Fibroblast of lung (primary cell): ENCODE measurements around the gene GREB1. TPM values are rescaled to one million over a fixed set of nuclear protein-coding genes. Genes with fewer than 3 reads are reported as not detected.

ENCODE experiments used
- DNase-seq, 2 donors: peaks; one replicate each; pipeline versions ENCODE4 v3.0.0 to v3.0.0-alpha.2; 2010; ENCODE audit warnings: low read depth in 2 of 2
- H2AFZ ChIP-seq: 2 replicates; pipeline ENCODE4 v1.5.1; 2012; ENCODE audit warnings: low read length, control low read depth, inconsistent platforms
- H3K27ac ChIP-seq: 2 replicates; pipeline ENCODE4 v1.5.1; 2011; ENCODE audit warnings: low read length, control low read depth; ENCODE audit not compliant: insufficient read depth
- H3K27me3 ChIP-seq: 2 replicates; pipeline ENCODE4 v1.5.1; 2011; ENCODE audit warnings: mild to moderate bottlenecking, low read length; ENCODE audit not compliant: control insufficient read depth, insufficient read depth
- H3K36me3 ChIP-seq: 2 replicates; pipeline ENCODE4 v1.5.1; 2011; ENCODE audit warnings: low read length; ENCODE audit not compliant: control insufficient read depth, insufficient read depth
- H3K4me1 ChIP-seq: 2 replicates; pipeline ENCODE4 v1.5.1; 2011; ENCODE audit warnings: low read length; ENCODE audit not compliant: control insufficient read depth, insufficient read depth; ENCODE audit errors: extremely low read depth
- H3K4me2 ChIP-seq: 2 replicates; pipeline ENCODE4 v1.5.1; 2011; ENCODE audit warnings: low read length, control low read depth; ENCODE audit not compliant: insufficient read depth; ENCODE audit errors: extremely low read depth
- H3K4me3 ChIP-seq, 4 experiments: fragments of 200-600 bp in 1 of 4; sonication (generic) in 1 of 4; replicated peaks in 1 of 4; 2 replicates each; pipeline ENCODE4 v1.5.1; 2011 to 2016; ENCODE audit warnings: low read length in 4 of 4, low read depth in 3 of 4, mild to moderate bottlenecking in 3 of 4, control low read depth in 2 of 4, inconsistent platforms in 1 of 4, mixed read lengths in 1 of 4; ENCODE audit not compliant: insufficient read depth in 1 of 4; ENCODE audit errors: control extremely low read depth in 1 of 4
- H3K79me2 ChIP-seq: 2 replicates; pipeline ENCODE4 v1.5.1; 2012; ENCODE audit warnings: mild to moderate bottlenecking, low read length, inconsistent platforms; ENCODE audit not compliant: control insufficient read depth, insufficient read depth
- H3K9ac ChIP-seq: 2 replicates; pipeline ENCODE4 v1.5.1; 2011; ENCODE audit warnings: mild to moderate bottlenecking, low read length, control low read depth; ENCODE audit not compliant: insufficient read depth
- H3K9me3 ChIP-seq: 2 replicates; pipeline ENCODE4 v1.5.1; 2012; ENCODE audit warnings: low read depth, low read length; ENCODE audit not compliant: control insufficient read depth, insufficient read depth
- H4K20me1 ChIP-seq: 2 replicates; pipeline ENCODE4 v1.5.1; 2011; ENCODE audit warnings: low read length; ENCODE audit not compliant: control insufficient read depth, insufficient read depth; ENCODE audit errors: extremely low read depth
- CTCF ChIP-seq, 2 donors: IDR thresholded peaks in 1 of 2; conservative IDR thresholded peaks in 1 of 2; 1 replicate in 1 of 2; 2 replicates in 1 of 2; pipeline ENCODE4 v1.5.1; 2011 to 2012; ENCODE audit warnings: low read length in 2 of 2, control low read depth in 1 of 2, inconsistent platforms in 1 of 2, low read depth in 1 of 2, mild to moderate bottlenecking in 1 of 2
- EZH2 ChIP-seq: IDR thresholded peaks from 2 replicates; pipeline ENCODE4 v1.5.1; 2012; ENCODE audit warnings: low read length, control low read depth, mild to moderate bottlenecking; ENCODE audit errors: missing control alignments
- polyA plus RNA-seq, 2 donors: library from polyadenylated mRNA; depleted of rRNA in 1 of 2; stranded (reverse) in 1 of 2; unstranded in 1 of 2; fragments of >200 nt; gene quantifications; 2 replicates each; pipeline ENCODE4 v1.2.1, GENCODE V29; 2011 to 2012; ENCODE audit warnings: missing spikeins in 1 of 2
- total RNA-seq: library from RNA; depleted of rRNA; stranded (reverse); fragments of >200 nt; gene quantifications from 2 replicates; pipeline ENCODE4 v1.2.1, GENCODE V29; 2014

The GREB1 gene
- total and polyA plus RNA-seq, 2 donors (not counting 1 experiment from before 2014, with no cell fraction given), result 0.06 to 2.0 TPM

DNA sequence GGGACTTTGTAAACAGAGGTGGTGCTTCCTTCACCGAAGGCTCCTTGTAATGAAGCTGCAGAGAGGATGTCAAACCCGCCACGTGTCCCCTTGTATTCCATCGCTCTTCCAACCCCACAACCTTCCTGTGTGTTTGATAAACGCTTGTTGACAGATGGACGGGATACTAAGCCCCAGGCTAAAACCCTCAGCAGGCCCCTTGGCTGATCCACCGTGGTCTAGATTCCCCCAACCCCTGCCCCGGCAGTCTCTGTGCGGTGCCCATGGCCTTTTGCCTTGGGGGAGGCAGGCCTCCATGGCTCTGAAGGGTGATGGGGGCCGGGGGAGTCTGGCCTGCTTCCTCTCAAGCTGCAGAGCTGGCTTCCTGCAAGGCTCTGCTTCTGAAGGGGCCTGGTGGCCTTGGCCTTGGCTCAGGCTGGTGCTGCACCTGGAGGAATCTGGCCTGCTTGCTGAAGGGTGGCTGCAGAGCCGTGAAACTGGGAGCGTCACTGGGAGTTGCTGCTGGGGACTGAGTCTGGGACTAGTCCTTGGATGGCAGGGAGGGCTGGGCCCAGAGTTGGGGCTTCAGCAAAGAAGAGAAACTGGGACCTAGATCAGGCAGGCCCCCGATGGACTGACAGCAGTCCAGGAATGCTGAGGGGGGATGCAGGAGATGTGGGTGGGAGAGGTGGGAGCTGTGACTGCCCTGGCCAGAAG lies 145.8 kb downstream of the GREB1 start:
- Histone ChIP-seq H3K4me2 (no peak overlapping the region), H4K20me1 (no peaks in the 10 kb centered on the region), H3K9me3 (no peaks in the 10 kb centered on the region), H3K9ac (no peak overlapping the region), H3K36me3 (no peaks in the 10 kb centered on the region), H3K27ac (no peak overlapping the region), H3K4me1 (peaks cover 20% of the 10 kb centered on the region), H3K4me3 (no peak overlapping the region), H3K27me3 (peaks cover 5% of the 10 kb centered on the region), H3K79me2 (no peaks in the 10 kb centered on the region), H2AFZ (no peak overlapping the region)
- no peak for DNase-seq
- TF ChIP-seq EZH2 (no peak), CTCF (conservative IDR thresholded peaks at IDR 0.05 in 1 of 2, IDR thresholded peaks at IDR 0.05 in 1 of 2; ENCODE audit: low read depth in 1 of 2, low read length in 2 of 2) (no peak)

DNA sequence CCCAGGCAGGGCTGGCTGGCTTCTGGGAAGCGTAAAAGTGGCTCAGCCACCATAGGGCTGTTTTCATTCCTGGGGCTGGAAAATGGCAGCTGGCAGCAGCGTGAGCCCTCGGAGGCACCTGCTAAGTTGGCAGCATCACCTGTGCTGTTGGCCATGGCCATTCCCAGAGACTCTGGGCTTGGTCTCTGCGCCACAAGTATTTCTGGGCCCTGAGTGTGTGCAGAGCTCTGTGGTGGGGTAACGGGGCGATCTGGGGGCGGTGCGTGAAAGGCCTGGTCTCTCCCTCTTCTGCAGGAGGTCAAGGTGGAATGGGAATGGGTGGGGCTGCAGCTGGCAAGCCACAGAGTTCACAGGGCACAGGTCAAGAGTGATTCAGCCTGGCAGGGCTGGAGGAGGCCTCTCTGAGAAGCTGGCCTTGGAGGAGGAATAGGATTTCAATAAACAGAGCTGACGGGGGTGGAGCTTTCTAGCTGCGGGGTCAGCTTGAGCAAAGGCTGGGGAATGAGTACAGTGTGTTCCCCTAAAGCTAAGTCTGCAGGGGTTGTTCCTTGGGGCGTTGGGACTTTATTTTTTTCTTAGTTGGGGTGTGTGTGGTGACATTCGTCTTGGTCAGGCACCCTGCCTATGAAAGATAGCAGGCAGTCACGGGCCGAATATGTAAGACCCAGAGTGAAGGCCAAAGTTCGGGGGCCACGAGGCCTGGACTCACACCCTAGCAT lies 146.5 kb downstream of the GREB1 start:
- no peak overlapping the region for H2AFZ ChIP-seq
- no peak for TF ChIP-seq CTCF (conservative IDR thresholded peaks at IDR 0.05 in 1 of 2, IDR thresholded peaks at IDR 0.05 in 1 of 2; ENCODE audit: low read depth in 1 of 2, low read length in 2 of 2)
- no peak for TF ChIP-seq EZH2
- peak in 1 of 2 donors; percentile 89 for DNase-seq
- H3K27me3 ChIP-seq, result peaks cover 5% of the 10 kb centered on the region
- peaks cover 20% of the 10 kb centered on the region for H3K4me1 ChIP-seq
- no peak overlapping the region for H3K9ac ChIP-seq
- H3K9me3 ChIP-seq, result no peaks in the 10 kb centered on the region
- H3K4me2 ChIP-seq, result peak overlapping the region; percentile 32
- no peak overlapping the region for H3K27ac ChIP-seq
- H3K36me3 ChIP-seq, result no peaks in the 10 kb centered on the region
- no peaks in the 10 kb centered on the region for H4K20me1 ChIP-seq
- H3K4me3 ChIP-seq, result no peak overlapping the region
- H3K79me2 ChIP-seq, result no peaks in the 10 kb centered on the region

DNA sequence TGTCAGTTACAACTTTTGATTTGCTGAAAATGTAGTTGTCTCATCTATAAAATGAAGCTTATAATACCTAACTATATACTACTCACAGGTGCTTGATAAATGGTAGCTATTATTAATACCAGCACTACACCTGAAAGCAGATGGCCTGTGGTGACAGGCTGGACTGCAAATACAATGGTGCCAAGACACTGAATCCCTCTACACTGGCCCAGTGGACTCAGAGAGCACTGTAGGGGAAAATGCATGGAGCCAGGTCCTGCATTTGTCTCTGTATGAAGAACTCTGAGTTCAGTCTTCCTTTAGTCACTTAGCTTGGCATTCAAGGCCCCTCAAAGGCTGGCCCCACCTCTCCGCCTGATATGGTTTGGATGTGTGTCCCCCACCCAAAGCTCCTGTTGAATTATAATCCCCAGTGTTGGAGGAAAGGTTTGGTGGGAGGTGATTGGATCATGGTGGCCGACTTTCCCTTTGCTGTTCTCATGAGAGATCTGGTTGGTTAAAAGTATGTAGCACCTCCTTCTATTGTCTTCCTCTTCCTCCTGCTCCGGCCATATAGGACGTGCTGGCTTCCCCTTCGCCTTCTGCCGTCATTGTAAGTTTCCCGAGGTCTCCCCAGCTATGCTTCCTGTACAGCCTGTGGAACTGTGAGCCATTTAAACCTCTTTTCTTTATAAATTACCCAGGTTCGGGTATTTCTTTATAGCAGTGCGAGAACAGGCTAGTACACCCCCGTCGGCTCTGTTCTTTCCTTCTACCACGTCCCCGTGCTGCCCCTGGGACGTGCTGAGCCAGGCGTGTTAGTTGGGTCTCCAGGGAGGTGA lies 147.3 kb downstream of the GREB1 start:
- H3K36me3 ChIP-seq, result no peaks in the 10 kb centered on the region
- H3K4me3 ChIP-seq, result no peak overlapping the region
- H3K4me2 ChIP-seq, result no peak overlapping the region
- DNase-seq, result no peak
- H3K9ac ChIP-seq, result no peak overlapping the region
- H3K79me2 ChIP-seq, result no peaks in the 10 kb centered on the region
- peaks cover 5% of the 10 kb centered on the region for H3K27me3 ChIP-seq
- no peak overlapping the region for H2AFZ ChIP-seq
- no peak overlapping the region for H3K27ac ChIP-seq
- no peak for TF ChIP-seq CTCF (conservative IDR thresholded peaks at IDR 0.05 in 1 of 2, IDR thresholded peaks at IDR 0.05 in 1 of 2; ENCODE audit: low read depth in 1 of 2, low read length in 2 of 2)
- TF ChIP-seq EZH2, result no peak
- H4K20me1 ChIP-seq, result no peaks in the 10 kb centered on the region
- peaks cover 20% of the 10 kb centered on the region for H3K4me1 ChIP-seq
- no peaks in the 10 kb centered on the region for H3K9me3 ChIP-seq
